Measurements from ENCODE around the gene RAD9A.
"Not testable (repeated sequence)": the region's sequence is repeated elsewhere in the genome, so short reads cannot be mapped to it uniquely, and the experiment has no call there.

Gene RAD9A

DNA sequence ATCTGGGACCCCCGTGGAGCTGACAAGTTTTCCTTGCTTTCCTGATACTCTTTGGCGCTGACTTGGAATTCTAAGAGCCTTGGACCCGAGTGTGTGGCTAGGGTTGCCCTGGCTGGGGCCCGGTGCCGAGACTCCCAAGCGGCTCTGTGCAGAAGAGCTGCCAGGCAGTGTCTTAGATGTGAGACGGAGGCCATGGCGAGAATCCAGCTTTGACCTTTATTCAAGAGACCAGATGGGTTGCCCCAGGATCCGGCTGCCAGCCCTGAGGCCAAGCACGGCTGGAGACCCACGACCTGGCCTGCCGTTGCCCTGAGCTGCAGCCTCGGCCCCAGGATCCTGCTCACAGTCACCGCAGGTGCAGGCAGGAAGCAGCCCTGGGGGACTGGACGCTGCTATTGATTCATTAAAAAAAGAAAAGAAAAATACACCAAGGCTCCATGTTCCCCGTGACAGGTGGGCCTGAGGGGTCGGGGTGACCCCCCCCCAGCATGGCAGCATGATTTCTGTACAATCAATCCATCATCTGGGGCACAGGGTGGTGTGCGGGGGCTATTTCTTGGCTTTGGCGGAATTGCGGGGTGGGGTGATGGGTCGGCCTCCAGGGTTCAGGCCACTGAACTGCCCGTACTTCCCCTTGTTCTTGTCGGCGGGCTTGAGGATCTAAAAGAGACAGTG, 6.3 kb downstream of the RAD9A start:
- no peak for DNase-seq

DNA sequence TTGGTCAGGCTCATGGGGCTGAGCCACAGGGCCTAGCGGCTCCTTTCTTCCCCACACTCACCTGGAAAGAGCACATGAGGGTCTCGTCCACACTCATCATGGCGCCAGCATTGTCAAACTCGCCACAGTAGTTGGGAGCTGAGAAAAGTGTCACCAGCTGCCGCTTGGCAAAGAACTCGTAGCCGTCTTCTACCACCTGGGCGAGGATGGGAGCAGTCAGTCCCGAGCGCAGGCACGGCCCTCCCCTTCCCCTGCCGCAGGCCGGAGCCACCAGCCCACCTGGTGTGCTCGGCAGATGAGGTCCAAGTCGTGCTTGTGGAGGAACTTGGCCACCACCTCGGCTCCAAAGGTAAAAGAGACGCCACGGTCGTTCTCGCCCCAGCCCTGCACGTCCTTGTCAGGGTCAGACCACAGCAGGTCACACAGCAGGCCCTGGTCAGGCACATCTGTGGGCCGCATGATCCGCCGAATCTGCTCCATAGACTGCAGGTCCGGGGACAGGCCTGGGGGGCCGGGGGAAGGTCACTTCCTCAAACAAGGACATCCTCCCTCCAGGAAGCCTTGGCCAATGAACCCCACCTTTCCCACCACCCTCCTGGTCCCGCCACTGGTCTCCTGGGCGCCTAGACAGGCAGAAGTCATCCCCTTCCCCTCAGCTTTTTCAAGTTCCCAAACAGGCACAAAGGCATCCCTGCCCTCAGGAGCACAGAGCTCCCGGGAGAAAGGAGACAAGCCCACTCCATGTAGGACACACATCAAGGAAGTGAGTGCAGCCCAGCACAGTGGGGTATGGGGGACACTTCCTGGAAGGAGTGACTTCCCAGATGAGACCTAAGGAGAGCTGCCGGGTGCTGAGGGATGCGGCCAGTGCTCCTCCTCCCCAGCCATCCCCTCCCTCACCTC, 7.1 kb downstream of the RAD9A start:
- DNase-seq = no peak

GRCh38 chr11:67400251-67400941, 8.6 kb downstream of the RAD9A start:
- DNase-seq = no peak

DNA sequence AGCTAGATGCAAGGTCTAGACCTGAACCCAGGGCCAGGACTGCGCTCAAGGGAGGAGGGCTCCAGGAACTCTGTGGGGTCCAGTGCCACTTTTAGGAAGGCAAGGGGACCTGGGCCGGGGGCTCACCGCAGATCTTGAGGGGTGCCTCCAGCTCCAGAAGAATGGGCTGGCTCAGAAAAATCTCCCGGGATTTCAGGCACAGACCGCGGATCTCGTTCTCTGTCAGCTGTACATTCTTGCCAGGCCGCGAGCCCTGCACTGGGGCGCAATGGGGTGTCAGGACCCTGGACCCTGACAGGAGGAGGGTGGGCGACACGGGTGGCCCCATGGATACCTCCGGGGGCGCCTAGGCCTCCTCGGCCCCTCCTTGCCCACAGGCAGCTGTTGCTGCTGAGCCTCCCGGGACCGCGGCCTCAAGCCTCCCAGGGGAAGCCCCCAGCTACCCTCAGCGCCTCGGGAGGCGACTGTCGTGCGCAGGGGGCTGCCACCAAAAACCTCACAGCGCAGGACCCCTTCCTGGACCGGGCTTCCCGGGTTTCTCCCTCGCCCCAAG, 9.2 kb downstream of the RAD9A start:
- DNase-seq = no peak

- DNase-seq = peak; percentile 86 to 94 (median 88)
Observed at GRCh38 chr11:67401495-67402191, 9.9 kb downstream of the RAD9A start, which contains the start of gene PPP1CA. Gene PPP1CA, minus strand, starts transcription at chr11:67401858. Its CDS starts 76 bp downstream, at chr11:67401782.

DNA sequence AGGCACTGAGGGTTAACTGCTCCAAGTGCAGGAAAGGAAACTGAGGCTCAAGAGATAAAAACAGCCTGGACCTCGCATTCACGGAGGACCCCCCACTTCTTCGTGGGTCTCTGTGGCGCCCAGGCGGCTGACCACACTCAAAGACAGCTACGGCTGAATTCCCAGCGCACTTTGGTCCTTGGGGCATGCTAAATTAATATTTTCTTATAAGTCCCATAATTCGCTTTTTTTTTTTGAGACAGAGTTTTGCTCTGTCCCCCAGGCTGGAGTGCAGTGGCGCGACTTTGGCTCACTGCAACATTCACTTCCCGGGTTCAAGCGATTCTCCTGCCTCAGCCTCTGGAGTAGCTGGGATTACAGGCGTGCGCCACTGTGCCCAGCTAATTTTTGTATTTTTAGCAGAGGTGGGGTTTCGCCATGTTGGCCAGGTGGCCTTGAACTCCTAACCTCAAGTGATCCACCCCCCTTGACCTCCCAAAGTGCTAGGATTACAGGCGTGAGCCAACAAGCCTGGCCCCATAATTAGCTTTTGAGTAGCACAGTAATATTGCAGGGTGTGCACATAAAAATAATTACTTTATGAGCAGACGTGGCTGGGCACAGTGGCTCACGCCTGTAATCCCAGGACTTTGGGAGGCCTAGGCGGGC, 10.5 kb downstream of the RAD9A start:
- not testable (repeated sequence) for DNase-seq

DNA sequence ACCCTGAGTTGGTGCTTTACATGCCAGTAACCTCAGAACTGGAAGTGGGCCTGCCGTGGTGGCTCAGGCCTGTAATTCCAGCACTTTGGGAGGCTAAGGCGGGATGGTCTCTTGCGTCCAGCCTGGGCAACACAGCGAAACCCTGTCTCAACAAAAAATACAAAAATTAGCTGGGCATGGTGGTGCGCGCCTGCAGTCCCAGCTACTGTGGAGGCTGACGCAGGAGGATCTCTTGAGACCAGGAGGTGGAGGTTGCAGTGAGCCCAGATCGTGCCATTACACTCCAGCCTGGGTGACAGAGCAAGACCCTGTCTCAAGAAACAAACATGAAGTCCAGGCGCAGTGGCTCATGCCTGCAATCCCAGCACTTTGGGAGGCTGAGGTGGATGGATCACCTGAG, 11.3 kb downstream of the RAD9A start:
- not testable (repeated sequence) for DNase-seq

- DNase-seq = peak in 1 of 5 donors; percentile 72
Observed at GRCh38 chr11:67404515-67405195, 12.9 kb downstream of the RAD9A start.

DNA sequence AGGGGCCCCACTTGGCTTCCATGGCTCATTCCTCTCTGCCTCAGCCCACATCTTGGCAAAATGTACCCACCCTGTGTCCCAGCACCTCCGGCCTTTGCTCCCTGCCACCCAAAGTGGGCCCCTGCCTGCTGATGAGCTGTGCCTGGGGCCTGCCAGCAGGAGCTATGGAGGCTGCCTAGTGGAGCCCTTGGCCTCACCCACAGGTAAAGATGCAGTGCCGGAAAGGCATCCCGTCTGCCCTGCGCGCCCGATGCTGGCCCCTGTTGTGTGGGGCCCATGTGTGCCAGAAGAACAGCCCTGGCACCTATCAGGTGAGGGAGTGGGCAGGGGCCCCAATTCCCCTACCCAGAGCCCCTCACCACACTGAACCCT, 13.4 kb downstream of the RAD9A start:
- DNase-seq = peak in 1 of 5 donors; percentile 44

DNA sequence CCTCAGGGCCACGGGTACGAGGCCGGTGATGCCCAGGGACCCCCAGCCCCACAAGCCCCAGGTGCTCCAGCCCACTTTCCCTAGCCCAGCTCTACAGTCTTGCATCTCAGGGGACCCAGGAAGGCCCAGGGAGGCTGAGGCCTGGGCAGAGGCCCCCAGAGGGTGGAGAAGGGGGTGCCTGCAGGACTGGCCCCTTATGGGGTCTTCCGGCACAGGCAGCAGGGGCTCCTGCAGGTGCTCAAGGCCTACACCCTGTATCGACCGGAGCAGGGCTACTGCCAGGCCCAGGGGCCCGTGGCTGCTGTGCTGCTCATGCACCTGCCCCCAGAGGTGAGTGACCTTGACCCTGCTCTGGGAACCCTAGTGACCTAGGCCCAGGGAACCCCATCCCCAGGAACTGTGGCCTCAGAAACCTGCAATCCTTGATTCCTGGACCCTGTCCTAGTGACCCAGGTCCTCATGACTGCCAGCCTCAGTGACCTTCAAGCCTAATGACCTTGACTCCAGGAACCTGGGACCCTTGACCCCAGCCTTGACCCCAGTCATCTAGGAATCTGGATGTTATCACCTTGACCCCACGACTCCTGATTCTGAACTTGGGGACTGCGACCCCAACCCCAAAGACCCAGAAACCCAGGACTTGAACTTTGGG, 14.0 kb downstream of the RAD9A start:
- DNase-seq = no peak

DNA sequence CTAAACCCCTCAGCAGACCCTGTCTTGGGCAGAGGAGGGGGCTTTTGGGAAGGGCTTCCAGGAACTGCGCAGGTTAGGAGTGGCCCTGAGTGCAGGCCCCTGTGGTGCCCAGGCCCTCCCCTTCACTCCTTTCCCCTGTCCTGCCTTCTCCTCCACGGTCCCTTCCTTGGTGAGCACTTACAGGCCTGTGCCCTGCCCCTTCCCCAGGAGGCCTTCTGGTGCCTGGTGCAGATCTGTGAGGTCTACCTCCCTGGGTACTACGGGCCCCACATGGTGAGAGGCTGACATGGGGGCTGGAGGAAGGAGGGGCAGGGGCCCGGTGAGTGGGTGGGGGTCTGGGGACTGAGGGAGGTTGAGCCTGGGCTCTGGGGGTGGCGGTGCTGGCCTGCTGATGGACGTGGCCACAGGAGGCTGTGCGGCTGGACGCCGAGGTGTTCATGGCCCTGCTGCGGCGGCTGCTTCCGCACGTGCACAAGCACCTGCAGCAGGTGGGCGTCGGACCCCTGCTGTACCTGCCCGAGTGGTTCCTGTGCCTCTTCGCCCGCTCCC, 14.7 kb downstream of the RAD9A start:
- DNase-seq = no peak

DNA sequence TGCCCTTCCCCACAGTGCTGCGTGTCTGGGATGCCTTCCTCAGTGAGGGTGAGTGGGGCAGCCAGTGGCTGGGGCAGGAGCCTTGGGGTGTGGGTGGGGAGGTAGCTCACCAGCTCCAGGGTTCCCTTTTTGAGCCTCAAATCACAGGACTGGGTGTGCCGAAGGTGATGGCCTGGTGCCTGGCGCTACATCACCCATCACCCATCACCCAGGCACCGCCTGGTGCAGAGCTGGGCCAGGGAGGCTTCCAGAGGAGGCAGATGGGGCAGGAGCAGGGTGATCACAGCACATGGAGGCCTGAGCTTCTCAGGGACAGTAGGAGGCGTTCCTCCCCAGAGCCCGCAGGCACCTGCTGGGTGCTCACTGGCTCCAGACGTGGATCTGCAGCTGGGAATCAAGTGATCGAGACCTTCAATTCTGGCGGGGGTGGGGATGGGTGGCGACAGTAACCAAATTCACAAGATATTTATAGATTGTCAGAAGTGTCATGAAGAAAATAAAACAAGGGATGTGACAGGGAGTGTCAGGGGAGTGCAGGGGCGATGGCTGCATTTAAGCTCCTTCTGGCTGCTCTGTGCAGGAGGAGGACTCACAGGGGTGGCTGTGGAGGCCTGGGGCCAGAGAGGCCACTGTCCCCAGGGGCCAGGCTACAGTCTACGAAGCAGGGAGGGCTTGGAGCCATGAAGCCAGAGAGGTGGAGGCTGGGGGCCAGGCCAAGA, 15.3 kb downstream of the RAD9A start:
- peak in 1 of 5 donors; percentile 39 for DNase-seq

DNA sequence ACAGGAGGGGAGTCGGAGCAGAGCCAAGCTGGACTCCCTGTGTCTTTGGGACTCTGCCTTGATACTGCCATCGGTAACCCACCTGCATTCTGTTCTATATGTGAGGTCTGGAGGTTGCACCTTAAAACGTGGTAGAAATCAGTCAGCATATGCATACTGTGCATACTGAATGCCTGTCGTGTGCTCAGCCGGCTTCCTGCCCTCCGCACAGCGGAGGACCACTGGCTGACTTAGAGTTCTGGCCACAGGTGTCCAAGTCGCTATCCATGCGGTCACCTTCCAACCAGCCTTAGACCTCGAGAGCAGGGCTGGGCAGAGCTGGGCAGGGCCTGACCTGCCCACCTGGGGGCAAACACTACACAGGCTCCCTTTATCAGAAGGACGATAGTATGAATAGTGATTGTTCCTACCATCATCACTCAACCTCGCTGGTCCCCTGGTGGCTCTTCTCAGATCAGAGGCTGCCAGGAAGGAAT, 15.9 kb downstream of the RAD9A start:
- DNase-seq = peak in 1 of 5 donors; percentile 47

DNA sequence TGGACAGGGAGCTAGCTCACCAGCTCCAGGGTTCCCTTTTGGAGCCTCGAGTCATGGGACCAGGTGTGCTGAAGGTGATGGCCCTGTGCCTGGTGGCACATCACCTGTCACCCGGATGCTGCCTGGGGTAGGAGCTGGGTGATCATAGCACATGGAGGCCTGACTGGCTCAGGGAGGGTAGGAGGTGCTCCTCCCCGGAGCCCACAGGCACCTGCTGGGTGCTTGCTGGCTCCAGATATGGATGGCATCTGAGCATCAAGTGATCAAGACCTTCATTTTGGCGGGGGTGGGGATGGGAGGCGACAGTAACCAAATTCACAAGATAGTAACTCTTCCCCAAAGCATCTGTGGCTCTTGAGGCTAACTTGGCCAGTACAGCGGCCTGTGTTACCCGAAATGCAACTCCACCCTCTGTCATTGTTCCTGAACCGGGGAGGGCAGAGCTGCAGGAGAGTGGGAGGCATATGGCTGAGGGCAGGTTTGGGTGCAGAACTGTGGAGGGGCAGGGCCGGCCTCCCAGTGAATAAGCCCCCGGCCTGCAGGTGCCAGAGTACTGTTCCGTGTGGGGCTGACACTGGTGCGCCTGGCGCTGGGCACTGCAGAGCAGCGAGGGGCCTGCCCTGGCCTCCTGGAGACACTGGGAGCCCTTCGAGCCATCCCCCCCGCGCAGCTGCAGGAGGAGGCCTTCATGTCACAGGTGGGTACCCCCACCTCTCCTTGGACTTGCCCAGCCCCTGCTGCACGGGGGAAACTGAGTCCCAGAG, 16.8 kb downstream of the RAD9A start:
- peak in 1 of 5 donors; percentile 52 for DNase-seq

DNA sequence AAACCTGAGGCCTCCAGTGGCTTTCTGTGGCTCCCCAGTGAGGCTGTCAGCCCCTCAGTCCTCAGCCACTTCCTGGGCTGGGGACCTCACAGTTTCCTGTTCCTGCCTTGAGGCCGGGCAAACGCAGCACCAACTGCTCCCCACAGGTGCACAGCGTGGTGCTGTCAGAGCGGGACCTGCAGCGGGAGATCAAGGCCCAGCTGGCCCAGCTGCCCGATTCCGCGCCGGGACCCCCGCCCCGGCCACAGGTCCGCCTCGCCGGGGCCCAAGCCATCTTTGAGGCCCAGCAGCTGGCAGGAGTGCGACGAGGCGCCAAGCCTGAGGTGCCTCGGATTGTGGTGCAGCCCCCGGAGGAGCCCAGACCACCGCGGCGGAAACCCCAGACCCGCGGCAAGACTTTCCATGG, 17.5 kb downstream of the RAD9A start:
- DNase-seq = peak; percentile 48 to 92 (median 57)

DNA sequence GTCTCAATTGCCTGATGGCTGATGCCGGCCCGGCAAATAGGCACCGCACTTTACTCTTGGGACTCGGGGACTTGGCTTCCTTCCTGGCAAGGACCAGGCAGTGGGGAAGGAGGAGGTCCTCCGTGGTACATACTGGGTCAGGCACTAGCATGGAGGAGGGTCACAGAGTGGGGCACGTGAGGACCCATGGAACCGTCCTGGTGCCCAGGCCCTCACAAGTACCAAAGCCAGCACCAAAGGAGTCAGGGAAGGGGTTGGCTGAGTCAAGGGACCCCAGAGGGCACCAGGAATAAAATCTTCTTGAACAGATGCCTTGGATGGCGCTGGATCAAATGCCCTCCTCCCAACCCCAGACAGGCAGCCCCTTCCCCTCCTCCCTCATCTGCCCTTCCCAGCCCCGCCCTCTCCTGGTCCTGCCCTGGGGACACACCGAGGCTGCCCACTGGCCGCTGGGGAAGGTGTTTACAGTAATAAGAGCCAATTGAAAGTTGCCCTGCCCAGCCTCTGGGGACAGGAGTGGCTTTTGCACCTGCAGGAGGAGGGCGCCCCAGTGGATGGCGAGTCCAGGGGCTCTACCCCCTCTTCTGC, 18.1 kb downstream of the RAD9A start:
- no peak for DNase-seq

- no peak for DNase-seq
Observed at GRCh38 chr11:67410369-67410831, 18.6 kb downstream of the RAD9A start.

All from T-helper 1 cell (primary cell).